ENCODE results near the gene CFAP61. TPM values are rescaled to one million over a fixed set of nuclear protein-coding genes. Genes with fewer than 3 reads are reported as not detected.
"Not testable (repeated sequence)": the region's sequence is repeated elsewhere in the genome, so short reads cannot be mapped to it uniquely, and the experiment has no call there.

The CFAP61 gene
- total RNA-seq, 1 experiment from 2014 or later = 0.61 TPM

- TF ChIP-seq E2F5 (CRISPR knock-in tag; IDR thresholded peaks at IDR 0.05) (no peak), TEAD4 (CRISPR knock-in tag; IDR thresholded peaks at IDR 0.05) (no peak), NR1H2 (CRISPR knock-in tag; IDR thresholded peaks at IDR 0.05) (no peak), ATF2 (CRISPR knock-in tag; IDR thresholded peaks at IDR 0.05; ENCODE audit: borderline replicate concordance, low read depth) (no peak), AR (CRISPR knock-in tag; IDR thresholded peaks at IDR 0.05) (no peak), ZNF423 (CRISPR knock-in tag; IDR thresholded peaks at IDR 0.05) (no peak), ELF4 (CRISPR knock-in tag; IDR thresholded peaks at IDR 0.05; ENCODE audit: low read depth) (no peak), CREM (CRISPR knock-in tag; IDR thresholded peaks at IDR 0.05) (no peak), ETV6 (CRISPR knock-in tag; IDR thresholded peaks at IDR 0.05) (no peak)
- TF ChIP-seq, protein P1, sequence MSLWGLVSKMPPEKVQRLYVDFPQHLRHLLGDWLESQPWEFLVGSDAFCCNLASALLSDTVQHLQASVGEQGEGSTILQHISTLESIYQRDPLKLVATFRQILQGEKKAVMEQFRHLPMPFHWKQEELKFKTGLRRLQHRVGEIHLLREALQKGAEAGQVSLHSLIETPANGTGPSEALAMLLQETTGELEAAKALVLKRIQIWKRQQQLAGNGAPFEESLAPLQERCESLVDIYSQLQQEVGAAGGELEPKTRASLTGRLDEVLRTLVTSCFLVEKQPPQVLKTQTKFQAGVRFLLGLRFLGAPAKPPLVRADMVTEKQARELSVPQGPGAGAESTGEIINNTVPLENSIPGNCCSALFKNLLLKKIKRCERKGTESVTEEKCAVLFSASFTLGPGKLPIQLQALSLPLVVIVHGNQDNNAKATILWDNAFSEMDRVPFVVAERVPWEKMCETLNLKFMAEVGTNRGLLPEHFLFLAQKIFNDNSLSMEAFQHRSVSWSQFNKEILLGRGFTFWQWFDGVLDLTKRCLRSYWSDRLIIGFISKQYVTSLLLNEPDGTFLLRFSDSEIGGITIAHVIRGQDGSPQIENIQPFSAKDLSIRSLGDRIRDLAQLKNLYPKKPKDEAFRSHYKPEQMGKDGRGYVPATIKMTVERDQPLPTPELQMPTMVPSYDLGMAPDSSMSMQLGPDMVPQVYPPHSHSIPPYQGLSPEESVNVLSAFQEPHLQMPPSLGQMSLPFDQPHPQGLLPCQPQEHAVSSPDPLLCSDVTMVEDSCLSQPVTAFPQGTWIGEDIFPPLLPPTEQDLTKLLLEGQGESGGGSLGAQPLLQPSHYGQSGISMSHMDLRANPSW (CRISPR knock-in tag; conservative IDR thresholded peaks at IDR 0.05; ENCODE audit: low read depth) = no peak
- TF ChIP-seq, protein P2, sequence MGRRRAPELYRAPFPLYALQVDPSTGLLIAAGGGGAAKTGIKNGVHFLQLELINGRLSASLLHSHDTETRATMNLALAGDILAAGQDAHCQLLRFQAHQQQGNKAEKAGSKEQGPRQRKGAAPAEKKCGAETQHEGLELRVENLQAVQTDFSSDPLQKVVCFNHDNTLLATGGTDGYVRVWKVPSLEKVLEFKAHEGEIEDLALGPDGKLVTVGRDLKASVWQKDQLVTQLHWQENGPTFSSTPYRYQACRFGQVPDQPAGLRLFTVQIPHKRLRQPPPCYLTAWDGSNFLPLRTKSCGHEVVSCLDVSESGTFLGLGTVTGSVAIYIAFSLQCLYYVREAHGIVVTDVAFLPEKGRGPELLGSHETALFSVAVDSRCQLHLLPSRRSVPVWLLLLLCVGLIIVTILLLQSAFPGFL (CRISPR knock-in tag; IDR thresholded peaks at IDR 0.05; ENCODE audit: borderline replicate concordance) = no peak
- H3K9me3 Mint-ChIP-seq = peaks cover 30% of the 10 kb centered on the region
- peaks cover 6% of the 10 kb centered on the region for H3K27me3 Mint-ChIP-seq (ENCODE audit: low read depth)
- ATAC-seq (no peak), DNase-seq (ENCODE audit: low spot score) (no peak)
- CTCF ChIA-PET = no interaction called here
- peaks cover 13% of the 10 kb centered on the region for H3K36me3 Mint-ChIP-seq
- POLR2A ChIA-PET = no interaction called here
- H3K4me1 Mint-ChIP-seq = no peaks in the 10 kb centered on the region
- no peak overlapping the region for H3K4me3 Mint-ChIP-seq
- H3K27ac Mint-ChIP-seq = no peak overlapping the region
Observed at GRCh38 chr20:20353576-20353975, 301.2 kb downstream of the CFAP61 start.

DNA sequence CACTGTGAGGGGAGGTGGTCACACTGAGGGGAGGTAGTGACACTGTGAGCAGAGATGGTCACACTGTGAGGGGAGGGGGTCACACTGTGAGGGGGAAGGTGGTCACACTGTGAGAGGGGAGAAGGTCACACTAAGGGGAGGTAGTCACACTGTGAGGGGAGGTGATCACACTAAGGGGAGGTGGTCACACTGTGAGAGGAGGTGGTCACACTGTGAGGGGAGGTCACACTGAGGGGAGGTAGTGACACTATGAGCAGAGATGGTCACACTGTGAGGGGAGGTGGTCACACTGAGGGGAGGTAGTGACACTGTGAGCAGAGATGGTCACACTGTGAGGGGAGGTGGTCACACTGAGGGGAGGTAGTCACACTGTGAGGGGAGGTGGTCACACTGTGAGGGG, 303.2 kb downstream of the CFAP61 start:
- not testable (repeated sequence) for H3K4me1 Mint-ChIP-seq, H3K4me3 Mint-ChIP-seq
- H3K36me3 Mint-ChIP-seq = peaks cover 13% of the 10 kb centered on the region

GRCh38 chr20:20358801-20359200, 306.5 kb downstream of the CFAP61 start:
- H3K27me3 Mint-ChIP-seq (ENCODE audit: low read depth) = peaks cover 52% of the 10 kb centered on the region
- peaks cover 18% of the 10 kb centered on the region for H3K4me1 Mint-ChIP-seq
- no peak overlapping the region for H3K4me3 Mint-ChIP-seq
- peaks cover 12% of the 10 kb centered on the region for H3K36me3 Mint-ChIP-seq
- ATAC-seq = no peak
- peaks cover 13% of the 10 kb centered on the region for H3K9me3 Mint-ChIP-seq
- H3K27ac Mint-ChIP-seq = no peak overlapping the region
- DNase-seq (ENCODE audit: low spot score) = no peak
- ChIA-PET POLR2A (no interaction called here), CTCF (interaction anchor here (1.9 kb wide), 1 partner anchor 235 kb away, joined by 7 read pairs; no protein-coding TSS in a partner anchor)
- TF ChIP-seq ZNF263 (CRISPR knock-in tag; IDR thresholded peaks at IDR 0.05; ENCODE audit: low read depth) = no peak
- no peak for TF ChIP-seq CREB1 (CRISPR knock-in tag; IDR thresholded peaks at IDR 0.05)
- no peak for TF ChIP-seq ZNF219 (CRISPR knock-in tag; IDR thresholded peaks at IDR 0.05; ENCODE audit: borderline replicate concordance)
- TF ChIP-seq CBFB (CRISPR knock-in tag; IDR thresholded peaks at IDR 0.05; ENCODE audit: low read depth) = no peak
- no peak for TF ChIP-seq SOX15 (CRISPR knock-in tag; IDR thresholded peaks at IDR 0.05)
- no peak for TF ChIP-seq ZNF423 (CRISPR knock-in tag; IDR thresholded peaks at IDR 0.05)
- no peak for TF ChIP-seq AR (CRISPR knock-in tag; IDR thresholded peaks at IDR 0.05)
- no peak for TF ChIP-seq OVOL2 (CRISPR knock-in tag; IDR thresholded peaks at IDR 0.05; ENCODE audit: borderline replicate concordance)
- TF ChIP-seq SMAD4 (CRISPR knock-in tag; IDR thresholded peaks at IDR 0.05) = no peak
- TF ChIP-seq, protein P3, sequence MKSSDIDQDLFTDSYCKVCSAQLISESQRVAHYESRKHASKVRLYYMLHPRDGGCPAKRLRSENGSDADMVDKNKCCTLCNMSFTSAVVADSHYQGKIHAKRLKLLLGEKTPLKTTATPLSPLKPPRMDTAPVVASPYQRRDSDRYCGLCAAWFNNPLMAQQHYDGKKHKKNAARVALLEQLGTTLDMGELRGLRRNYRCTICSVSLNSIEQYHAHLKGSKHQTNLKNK (CRISPR knock-in tag; IDR thresholded peaks at IDR 0.05) = no peak
- no peak for TF ChIP-seq MAX (CRISPR knock-in tag; IDR thresholded peaks at IDR 0.05)

More for the DNA sequence above, 303.2 kb downstream of the CFAP61 start:
- H3K9me3 Mint-ChIP-seq = peaks cover 24% of the 10 kb centered on the region
- CTCF ChIA-PET; ATAC-seq; POLR2A ChIA-PET; DNase-seq (ENCODE audit: low spot score); H3K27ac Mint-ChIP-seq: not testable (repeated sequence)
- H3K27me3 Mint-ChIP-seq (ENCODE audit: low read depth) = peaks cover 19% of the 10 kb centered on the region
